T-cell (primary cell): ENCODE measurements around the gene FASTK. TPM values are rescaled to one million over a fixed set of nuclear protein-coding genes. Genes with fewer than 3 reads are reported as not detected.

Experiments used
- ATAC-seq, 4 experiments: fragments of 200-7000 bp in 3 of 4; fragments of 150-1000 bp in 1 of 4; cut with Tn5 transposase; replicated peaks in 1 of 4; 1 replicate in 3 of 4; 2 replicates in 1 of 4; pipeline ENCODE4 v1.10.0; 2021; ENCODE audit warnings: moderate library complexity in 3 of 4, mild to moderate bottlenecking in 2 of 4, moderate number of reproducible peaks in 1 of 4
- CTCF ChIA-PET, 2 donors: fragments of 300-600 bp; sonication (Branson Sonifier 250); formaldehyde crosslinking; loops; one replicate each; lab custom pipeline; 2022; ENCODE audit warnings: antibody characterized with exemption in 2 of 2; lab: Charles Lee
- POLR2A ChIA-PET, 2 donors: fragments of 300-600 bp; sonication (Branson Sonifier 250); formaldehyde crosslinking; loops; one replicate each; lab custom pipeline; 2022; ENCODE audit warnings: antibody characterized with exemption in 2 of 2; lab: Charles Lee
- DNase-seq, 35 experiments: peaks; one replicate each; pipeline versions ENCODE4 v3.0.0 to v3.0.0-alpha.2; 2013 to 2023
- H3K27ac ChIP-seq: one replicate; pipeline ENCODE4 v1.5.1; 2013; ENCODE audit warnings: low read length
- H3K27me3 ChIP-seq, 2 experiments: replicated peaks in 1 of 2; 1 replicate in 1 of 2; 2 replicates in 1 of 2; pipeline versions ENCODE4 v1.6.1 to v1.7.0; 2013; ENCODE audit warnings: low read length in 1 of 2, mixed read lengths in 1 of 2; ENCODE audit not compliant: control insufficient read depth in 2 of 2, insufficient read depth in 2 of 2; ENCODE audit errors: extremely low read depth in 1 of 2
- H3K36me3 ChIP-seq, 2 donors: 1 replicate in 1 of 2; 2 replicates in 1 of 2; pipeline versions ENCODE4 v1.6.1 to v1.7.0; 2013; ENCODE audit warnings: low read length in 1 of 2; ENCODE audit not compliant: control insufficient read depth in 2 of 2, insufficient read depth in 1 of 2; ENCODE audit errors: extremely low read depth in 1 of 2
- H3K4me1 ChIP-seq, 2 experiments: 1 replicate in 1 of 2; 2 replicates in 1 of 2; pipeline versions ENCODE4 v1.6.1 to v1.7.0; 2013; ENCODE audit warnings: low read length in 2 of 2, mixed read lengths in 1 of 2; ENCODE audit not compliant: insufficient read depth in 2 of 2, control insufficient read depth in 1 of 2; ENCODE audit errors: extremely low read depth in 1 of 2
- H3K4me3 ChIP-seq, 2 donors: 1 replicate in 1 of 2; 2 replicates in 1 of 2; pipeline versions ENCODE4 v1.5.1 to v1.7.0; 2013; ENCODE audit warnings: mild to moderate bottlenecking in 2 of 2, low read length in 1 of 2, moderate library complexity in 1 of 2; ENCODE audit not compliant: control insufficient read depth in 1 of 2; ENCODE audit errors: extremely low read depth in 1 of 2
- H3K9me3 ChIP-seq: 2 replicates; pipeline ENCODE4 v1.7.0; 2013
- H3K27ac Mint-ChIP-seq, 2 donors: one replicate each; pipeline ENCODE4 v1.8.0; 2020 to 2021; ENCODE audit warnings: mild to moderate bottlenecking in 2 of 2, mixed read lengths in 2 of 2
- H3K27me3 Mint-ChIP-seq, 2 donors: one replicate each; pipeline ENCODE4 v1.8.0; 2021 to 2022; ENCODE audit warnings: mixed read lengths in 2 of 2
- H3K36me3 Mint-ChIP-seq: one replicate; pipeline ENCODE4 v1.8.0; 2021; ENCODE audit warnings: mixed read lengths
- H3K4me1 Mint-ChIP-seq, 3 donors: one replicate each; pipeline ENCODE4 v1.8.0; 2020 to 2022; ENCODE audit warnings: mixed read lengths in 3 of 3, mild to moderate bottlenecking in 1 of 3
- H3K4me3 Mint-ChIP-seq, 3 donors: one replicate each; pipeline ENCODE4 v1.8.0; 2020 to 2022; ENCODE audit warnings: mild to moderate bottlenecking in 3 of 3, mixed read lengths in 3 of 3, moderate library complexity in 3 of 3
- H3K9me3 Mint-ChIP-seq, 3 donors: one replicate each; pipeline ENCODE4 v1.8.0; 2020 to 2022; ENCODE audit warnings: mixed read lengths in 3 of 3
- WGBS: methylation state at CpG from one replicate; pipeline ENCODE4 v1.1.5; 2013; ENCODE audit warnings: missing lambda C conversion rate; ENCODE audit not compliant: insufficient coverage; 5-methylcytosine and 5-hydroxymethylcytosine counted together
- total RNA-seq, 35 experiments: library from RNA in 6 of 35; stranded (reverse) in 6 of 35; fragments of 120-200 nt in 1 of 35; gene quantifications; one replicate each; pipeline versions ENCODE4 v1.2.1 to v1.2.4 and lab custom pipeline; 2013 to 2026

FASTK gene
- total RNA-seq, 5 donors from 2014 or later (not counting 1 experiment from before 2014, with no cell fraction given): 98.8 to 157 (median 151) TPM

GRCh38 chr7:151115121-151115835 is 34.7 kb upstream of the FASTK start:
- no peaks in the 10 kb centered on the region for H3K36me3 ChIP-seq
- H3K36me3 Mint-ChIP-seq: peaks cover 18% of the 10 kb centered on the region
- peak overlapping the region in 1 of 2 donors; percentile 78 for H3K27ac Mint-ChIP-seq
- no peak overlapping the region for H3K27ac ChIP-seq
- peak overlapping the region; percentile 63 to 71 (median 64) for H3K4me3 Mint-ChIP-seq
- peaks cover 0 to 13% of the 10 kb centered on the region in 2 donors for H3K27me3 Mint-ChIP-seq
- H3K4me3 ChIP-seq: peak overlapping the region in 1 of 2 donors; percentile 10
- CTCF ChIA-PET: no interaction called here
- H3K9me3 Mint-ChIP-seq: no peaks in the 10 kb centered on the region
- ATAC-seq (peak; percentile 48 to 52 (median 52)), DNase-seq (peak in 9 of 35 experiments; percentile 8 to 53 (median 24))
- 10% methylated on average over 112 of the region's 114 CpGs for WGBS
- peaks cover 0 to 32% of the 10 kb centered on the region in 2 experiments for H3K27me3 ChIP-seq
- H3K4me1 ChIP-seq: peaks cover 2 to 41% of the 10 kb centered on the region in 2 experiments
- peaks cover 19 to 30% (median 22%) of the 10 kb centered on the region in 3 donors for H3K4me1 Mint-ChIP-seq
- POLR2A ChIA-PET: no interaction called here
- no peaks in the 10 kb centered on the region for H3K9me3 ChIP-seq

GRCh38 chr7:151114151-151115090 is 33.8 kb upstream of the FASTK start:
- Histone ChIP-seq H3K36me3 (no peaks in the 10 kb centered on the region), H3K4me3 (no peak overlapping the region), H3K27me3 (peaks cover 0 to 32% of the 10 kb centered on the region in 2 experiments), H3K27ac (no peak overlapping the region), H3K4me1 (peaks cover 2 to 41% of the 10 kb centered on the region in 2 experiments), H3K9me3 (no peaks in the 10 kb centered on the region)
- H3K36me3 Mint-ChIP-seq: peaks cover 12% of the 10 kb centered on the region
- H3K27me3 Mint-ChIP-seq: peaks cover 0 to 13% of the 10 kb centered on the region in 2 donors
- ChIA-PET CTCF (no interaction called here), POLR2A (no interaction called here)
- H3K4me3 Mint-ChIP-seq: peak overlapping the region; percentile 34 to 41 (median 37)
- no peak overlapping the region for H3K27ac Mint-ChIP-seq
- no peaks in the 10 kb centered on the region for H3K9me3 Mint-ChIP-seq
- peak in 1 of 4 experiments; percentile 9 for ATAC-seq
- H3K4me1 Mint-ChIP-seq: peaks cover 19 to 31% (median 22%) of the 10 kb centered on the region in 3 donors
- WGBS: 41% methylated on average over 99 of the region's 101 CpGs
- DNase-seq: no peak

- ATAC-seq (no peak), DNase-seq (no peak)
- ChIA-PET CTCF (interaction anchor here in 1 of 2 donors (1.4 kb wide), 1 partner anchor 150 kb away, joined by 3 read pairs; no protein-coding TSS in a partner anchor), POLR2A (no interaction called here)
- no peak overlapping the region for H3K27ac ChIP-seq
- H3K4me1 ChIP-seq: peaks cover 2 to 41% of the 10 kb centered on the region in 2 experiments
- Mint-ChIP-seq H3K27ac (no peak overlapping the region), H3K27me3 (peaks cover 0 to 13% of the 10 kb centered on the region in 2 donors), H3K36me3 (peaks cover 6% of the 10 kb centered on the region), H3K4me1 (peaks cover 13 to 26% (median 16%) of the 10 kb centered on the region in 3 donors), H3K9me3 (no peaks in the 10 kb centered on the region), H3K4me3 (peak overlapping the region; percentile 41 to 43 (median 42))
- no peaks in the 10 kb centered on the region for H3K36me3 ChIP-seq
- H3K27me3 ChIP-seq: peaks cover 0 to 32% of the 10 kb centered on the region in 2 experiments
- no peaks in the 10 kb centered on the region for H3K9me3 ChIP-seq
- H3K4me3 ChIP-seq: no peak overlapping the region
- WGBS: 89% methylated on average over 10 of the region's 13 CpGs
These were observed 32.9 kb upstream of the FASTK start for GRCh38 chr7:151113344-151114150.

GRCh38 chr7:151110941-151111645 is 30.5 kb upstream of the FASTK start:
- peak; percentile 36 to 85 (median 65) for DNase-seq
- peaks cover 5% of the 10 kb centered on the region for H3K36me3 Mint-ChIP-seq
- H3K27me3 ChIP-seq: peaks cover 0 to 27% of the 10 kb centered on the region in 2 experiments
- no peak overlapping the region for H3K4me3 Mint-ChIP-seq
- H3K36me3 ChIP-seq: no peaks in the 10 kb centered on the region
- whole genome bisulfite sequencing: 32% methylated on average over 17 of the region's 20 CpGs
- H3K4me1 ChIP-seq: peaks cover 2 to 17% of the 10 kb centered on the region in 2 experiments
- no peak overlapping the region for H3K4me3 ChIP-seq
- H3K27me3 Mint-ChIP-seq: peaks cover 0 to 13% of the 10 kb centered on the region in 2 donors
- no peak overlapping the region for H3K27ac Mint-ChIP-seq
- H3K9me3 Mint-ChIP-seq: no peaks in the 10 kb centered on the region
- ChIA-PET POLR2A (interaction anchor here in 1 of 2 donors (0.5 kb wide), 1 partner anchor 61 kb away, joined by 3 read pairs; no protein-coding TSS in a partner anchor), CTCF (interaction anchor here (0.6 to 2.0 kb wide), 15 partner anchors 13 to 224 kb away, joined by 3 to 15 read pairs (median 4); partner anchors contain the start of gene ABCB8 (in 1 of the 2))
- ATAC-seq: peak; percentile 63 to 78 (median 70)
- no peak overlapping the region for H3K27ac ChIP-seq
- H3K4me1 Mint-ChIP-seq: peaks cover 5 to 12% (median 6%) of the 10 kb centered on the region in 3 donors
- no peaks in the 10 kb centered on the region for H3K9me3 ChIP-seq

- H3K36me3 Mint-ChIP-seq: peaks cover 5% of the 10 kb centered on the region
- Histone ChIP-seq H3K9me3 (no peaks in the 10 kb centered on the region), H3K36me3 (no peaks in the 10 kb centered on the region), H3K4me3 (no peak overlapping the region), H3K4me1 (peaks cover 2 to 10% of the 10 kb centered on the region in 2 experiments), H3K27me3 (peaks cover 0 to 22% of the 10 kb centered on the region in 2 experiments), H3K27ac (no peak overlapping the region)
- ChIA-PET CTCF (interaction anchor here (0.6 to 2.0 kb wide), 14 partner anchors 13 to 212 kb away, joined by 3 to 15 read pairs (median 4); partner anchors contain the start of gene ABCB8 (in 1 of the 2)), POLR2A (interaction anchor here in 1 of 2 donors (0.6 kb wide), 1 partner anchor 80 kb away, joined by 4 read pairs; no protein-coding TSS in a partner anchor)
- no peaks in the 10 kb centered on the region for H3K9me3 Mint-ChIP-seq
- DNase-seq: no peak
- no peak for ATAC-seq
- H3K27ac Mint-ChIP-seq: no peak overlapping the region
- 85% methylated on average over 10 of the region's 11 CpGs for WGBS
- no peak overlapping the region for H3K4me3 Mint-ChIP-seq
- H3K27me3 Mint-ChIP-seq: peaks cover 0 to 13% of the 10 kb centered on the region in 2 donors
- H3K4me1 Mint-ChIP-seq: peaks cover 2 to 8% (median 6%) of the 10 kb centered on the region in 3 donors
These were observed 29.8 kb upstream of the FASTK start for GRCh38 chr7:151110236-151110940.
